Ishikawa (cell line): ENCODE measurements around the gene ARHGAP31.

ENCODE experiments used
- CEBPB ChIP-seq: IDR thresholded peaks from 2 replicates; pipeline ENCODE4 v1.6.1; 2012
- CREB1 ChIP-seq: IDR thresholded peaks from 2 replicates; pipeline ENCODE4 v1.6.1; 2012; ENCODE audit warnings: low read depth
- EGR1 ChIP-seq: IDR thresholded peaks from 2 replicates; pipeline ENCODE4 v1.6.1; 2012
- EP300 ChIP-seq: IDR thresholded peaks from 2 replicates; pipeline ENCODE4 v1.6.1; 2012; ENCODE audit warnings: borderline replicate concordance
- FOXM1 ChIP-seq: IDR thresholded peaks from 2 replicates; pipeline ENCODE4 v1.6.1; 2012; ENCODE audit warnings: low read depth, borderline replicate concordance
- NFIC ChIP-seq: IDR thresholded peaks from 2 replicates; pipeline ENCODE4 v1.6.1; 2012
- RAD21 ChIP-seq: IDR thresholded peaks from 2 replicates; pipeline ENCODE4 v1.6.1; 2012; ENCODE audit warnings: low read depth
- REST ChIP-seq: IDR thresholded peaks from 2 replicates; pipeline ENCODE4 v1.6.1; 2012; ENCODE audit warnings: low read depth, mild to moderate bottlenecking
- TAF1 ChIP-seq: IDR thresholded peaks from 2 replicates; pipeline ENCODE4 v1.6.1; 2012; ENCODE audit warnings: low read depth, mild to moderate bottlenecking
- TCF12 ChIP-seq: IDR thresholded peaks from 2 replicates; pipeline ENCODE4 v1.6.1; 2012; ENCODE audit warnings: low read depth
- TEAD4 ChIP-seq: IDR thresholded peaks from 2 replicates; pipeline ENCODE4 v1.6.1; 2012
- USF1 ChIP-seq: IDR thresholded peaks from 2 replicates; pipeline ENCODE4 v1.6.1; 2012
- YY1 ChIP-seq: IDR thresholded peaks from 2 replicates; pipeline ENCODE4 v1.6.1; 2012; ENCODE audit warnings: low read depth
- ZBTB7A ChIP-seq: IDR thresholded peaks from 2 replicates; pipeline ENCODE4 v1.6.1; 2012; ENCODE audit warnings: low read depth
- TF ChIP-seq, protein P1 (sequence below): IDR thresholded peaks from 2 replicates; pipeline ENCODE4 v1.6.1; 2012

The ARHGAP31 gene

DNA sequence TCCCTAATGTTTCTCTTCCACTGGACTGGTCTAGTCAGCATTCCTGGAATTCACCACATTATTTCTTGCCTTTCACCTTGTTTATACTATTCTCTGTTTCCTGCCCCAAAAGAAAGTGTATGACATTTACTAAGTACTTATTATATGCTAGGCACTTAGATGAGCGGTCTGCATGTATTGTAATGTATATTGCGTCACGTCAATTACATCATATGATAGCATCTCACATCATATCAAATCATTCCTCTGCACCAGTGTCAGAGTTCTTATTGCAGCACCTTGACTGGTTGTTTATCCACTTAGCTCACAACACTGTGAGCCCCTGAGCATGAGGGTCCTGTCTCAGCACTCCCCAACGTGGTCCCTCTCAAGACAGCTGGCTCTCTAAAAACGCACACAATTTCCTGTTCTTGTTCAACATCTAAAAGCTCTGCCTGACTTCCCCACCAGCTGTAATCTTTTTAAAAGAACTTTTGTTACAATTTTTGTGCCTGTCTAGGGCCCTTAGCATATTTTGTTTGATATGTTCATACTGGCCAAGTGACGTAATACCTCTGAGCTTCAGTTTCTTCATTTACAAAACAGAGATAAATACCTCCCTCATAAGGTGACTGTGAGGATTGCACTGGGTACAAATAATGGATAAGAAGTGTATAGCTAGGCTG is 58.8 kb downstream of the ARHGAP31 start:
- TF ChIP-seq, protein P1, sequence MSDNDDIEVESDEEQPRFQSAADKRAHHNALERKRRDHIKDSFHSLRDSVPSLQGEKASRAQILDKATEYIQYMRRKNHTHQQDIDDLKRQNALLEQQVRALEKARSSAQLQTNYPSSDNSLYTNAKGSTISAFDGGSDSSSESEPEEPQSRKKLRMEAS, result no peak
- TF ChIP-seq CEBPB (peak; percentile 40; the same call in 1 of the 2 replicates), TCF12 (no peak), RAD21 (peak; percentile 19; the same call in 1 of the 2 replicates), EGR1 (no peak), ZBTB7A (no peak)

- no peak for TF ChIP-seq USF1
- no peak for TF ChIP-seq EGR1
- no peak for TF ChIP-seq TEAD4
- TF ChIP-seq CEBPB, result no peak
- TF ChIP-seq NFIC, result no peak
- no peak for TF ChIP-seq ZBTB7A
- TF ChIP-seq REST, result no peak
- TF ChIP-seq, protein P1, result no peak
- TF ChIP-seq TAF1, result no peak
- TF ChIP-seq YY1, result no peak
- no peak for TF ChIP-seq FOXM1
- TF ChIP-seq TCF12, result no peak
- no peak for TF ChIP-seq EP300
- no peak for TF ChIP-seq CREB1
- TF ChIP-seq RAD21, result no peak
Observed at GRCh38 chr3:119356646-119357045, 62.5 kb downstream of the ARHGAP31 start.

- TF ChIP-seq RAD21 (no peak), FOXM1 (no peak), NFIC (no peak), ZBTB7A (no peak), EP300 (no peak)
Observed at GRCh38 chr3:119357190-119357589, 63.0 kb downstream of the ARHGAP31 start.

DNA sequence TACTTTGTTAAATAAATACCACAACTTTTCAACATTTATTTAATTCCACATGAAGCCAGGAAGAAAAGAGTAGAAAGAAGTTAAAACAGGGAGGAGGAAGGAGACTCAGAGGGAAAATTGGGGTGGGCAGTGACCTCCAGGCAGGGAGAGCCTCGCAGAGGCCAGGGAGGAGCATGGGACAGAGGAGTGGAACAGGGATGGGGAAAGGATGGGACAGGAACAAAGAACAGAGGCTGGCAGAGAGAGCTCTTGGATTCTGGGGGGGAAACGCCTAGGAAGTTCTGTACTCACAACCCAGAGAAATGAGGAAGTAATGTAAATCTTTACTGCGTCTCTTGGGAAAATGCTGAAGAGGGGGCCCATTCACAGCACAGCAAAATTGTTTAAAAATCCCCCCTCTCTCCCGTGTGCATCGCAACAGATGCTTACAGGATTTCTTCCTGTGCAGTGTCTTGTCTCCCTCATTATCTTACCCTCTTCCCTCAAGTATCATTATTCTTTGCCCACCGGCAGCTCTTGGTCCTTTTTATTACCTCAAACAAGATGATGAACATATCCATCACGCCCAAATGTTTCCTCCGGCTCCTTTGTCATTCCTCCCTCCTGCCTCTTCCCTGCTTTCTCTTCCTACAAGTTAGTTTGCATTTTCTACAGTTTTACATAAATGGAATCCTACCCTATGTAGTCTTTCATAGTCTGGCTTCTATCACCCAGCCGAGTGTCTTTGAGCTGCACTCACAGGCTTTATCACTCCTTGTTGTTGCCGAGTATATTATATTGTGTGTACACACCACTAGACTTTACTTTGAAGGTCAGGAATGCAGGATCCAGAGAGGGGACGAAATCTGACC is 65.5 kb downstream of the ARHGAP31 start:
- TF ChIP-seq ZBTB7A (no peak), TEAD4 (no peak), EGR1 (no peak), NFIC (no peak), CEBPB (no peak), TCF12 (no peak), REST (no peak), USF1 (no peak), RAD21 (no peak), FOXM1 (no peak), YY1 (no peak), EP300 (no peak), TAF1 (no peak), CREB1 (no peak)
- TF ChIP-seq, protein P1, result no peak

GRCh38 chr3:119360736-119361462 is 66.7 kb downstream of the ARHGAP31 start:
- no peak for TF ChIP-seq NFIC
- no peak for TF ChIP-seq EP300
- TF ChIP-seq EGR1, result no peak
- no peak for TF ChIP-seq TAF1
- TF ChIP-seq REST, result no peak
- no peak for TF ChIP-seq FOXM1
- TF ChIP-seq ZBTB7A, result no peak
- TF ChIP-seq CREB1, result no peak
- no peak for TF ChIP-seq TEAD4
- TF ChIP-seq YY1, result no peak
- no peak for TF ChIP-seq CEBPB
- no peak for TF ChIP-seq TCF12
